HUES48 (cell line): ENCODE measurements around the gene TRAIP.

Experiments
- H3K27ac ChIP-seq: one replicate; pipeline ENCODE4 v1.7.0; 2013; ENCODE audit warnings: low read depth, low read length, inconsistent platforms
- H3K27me3 ChIP-seq: 2 replicates; pipeline ENCODE4 v1.6.1; 2013; ENCODE audit warnings: mild to moderate bottlenecking, low read length; ENCODE audit not compliant: control insufficient read depth, insufficient read depth
- H3K36me3 ChIP-seq: 2 replicates; pipeline ENCODE4 v1.6.1; 2013; ENCODE audit warnings: low read length; ENCODE audit not compliant: control insufficient read depth, insufficient read depth
- H3K4me1 ChIP-seq: 2 replicates; pipeline ENCODE4 v1.6.1; 2013; ENCODE audit warnings: mild to moderate bottlenecking, low read length; ENCODE audit not compliant: control insufficient read depth, insufficient read depth
- H3K4me3 ChIP-seq: 2 replicates; pipeline ENCODE4 v1.5.1; 2013; ENCODE audit warnings: mild to moderate bottlenecking, low read depth, low read length
- H3K9ac ChIP-seq: 2 replicates; pipeline ENCODE4 v1.6.1; 2013; ENCODE audit warnings: mild to moderate bottlenecking, low read depth, low read length, moderate library complexity
- H3K9me3 ChIP-seq: 2 replicates; pipeline ENCODE4 v1.6.1; 2013; ENCODE audit warnings: low read length; ENCODE audit not compliant: control insufficient read depth, insufficient read depth

The TRAIP gene

GRCh38 chr3:49872801-49873281, 16.5 kb upstream of the TRAIP start:
- H3K9ac ChIP-seq = no peak overlapping the region
- H3K27me3 ChIP-seq = peaks cover 12% of the 10 kb centered on the region; the same call in 1 of the 2 replicates
- no peak overlapping the region for H3K27ac ChIP-seq
- peaks cover 14% of the 10 kb centered on the region for H3K4me1 ChIP-seq
- H3K36me3 ChIP-seq = no peaks in the 10 kb centered on the region
- H3K4me3 ChIP-seq = no peak overlapping the region
- H3K9me3 ChIP-seq = no peaks in the 10 kb centered on the region

- no peak overlapping the region for H3K27ac ChIP-seq
- H3K36me3 ChIP-seq = no peaks in the 10 kb centered on the region
- peaks cover 12% of the 10 kb centered on the region; the same call in 1 of the 2 replicates for H3K27me3 ChIP-seq
These were observed 15.3 kb upstream of the TRAIP start for GRCh38 chr3:49871531-49872153.

GRCh38 chr3:49869525-49870126, 13.3 kb upstream of the TRAIP start, which contains the start of gene CAMKV:
Gene CAMKV, minus strand, starts transcription at chr3:49869906. Its CDS starts 7,518 bp downstream, at chr3:49862388.
- H3K4me3 ChIP-seq = peak within 1 kb of the TSS; percentile 75
- no peaks in the 10 kb centered on the region for H3K36me3 ChIP-seq
- peak within 1 kb of the TSS; percentile 5; the same call in 1 of the 2 replicates for H3K9ac ChIP-seq
- H3K27me3 ChIP-seq = peaks cover 12% of the 10 kb centered on the region; the same call in 1 of the 2 replicates
- H3K9me3 ChIP-seq = no peaks in the 10 kb centered on the region
- H3K27ac ChIP-seq = peak within 1 kb of the TSS; percentile 61
- H3K4me1 ChIP-seq = peaks cover 21% of the 10 kb centered on the region

More at GRCh38 chr3:49871531-49872153, 15.3 kb upstream of the TRAIP start:
- no peaks in the 10 kb centered on the region for H3K9me3 ChIP-seq
- H3K9ac ChIP-seq = no peak overlapping the region
- no peak overlapping the region for H3K4me3 ChIP-seq
- H3K4me1 ChIP-seq = peaks cover 20% of the 10 kb centered on the region

GRCh38 chr3:49868862-49869466, 12.6 kb upstream of the TRAIP start:
- Histone ChIP-seq H3K27me3 (peaks cover 12% of the 10 kb centered on the region; the same call in 1 of the 2 replicates), H3K4me3 (peak overlapping the region; percentile 75), H3K4me1 (peaks cover 23% of the 10 kb centered on the region), H3K9ac (peak overlapping the region; percentile 5; the same call in 1 of the 2 replicates), H3K36me3 (no peaks in the 10 kb centered on the region), H3K9me3 (no peaks in the 10 kb centered on the region), H3K27ac (peak overlapping the region; percentile 61)

GRCh38 chr3:49867871-49868321, 11.5 kb upstream of the TRAIP start:
- Histone ChIP-seq H3K36me3 (no peaks in the 10 kb centered on the region), H3K4me3 (peak overlapping the region; percentile 75), H3K9ac (no peak overlapping the region), H3K4me1 (peaks cover 23% of the 10 kb centered on the region), H3K27me3 (peaks cover 12% of the 10 kb centered on the region; the same call in 1 of the 2 replicates), H3K27ac (no peak overlapping the region), H3K9me3 (no peaks in the 10 kb centered on the region)

GRCh38 chr3:49867400-49867799, 11.0 kb upstream of the TRAIP start:
- Histone ChIP-seq H3K4me1 (peaks cover 23% of the 10 kb centered on the region), H3K36me3 (no peaks in the 10 kb centered on the region), H3K9me3 (no peaks in the 10 kb centered on the region), H3K4me3 (no peak overlapping the region), H3K9ac (no peak overlapping the region), H3K27ac (no peak overlapping the region), H3K27me3 (peaks cover 12% of the 10 kb centered on the region; the same call in 1 of the 2 replicates)

- H3K9me3 ChIP-seq = no peaks in the 10 kb centered on the region
- no peak overlapping the region for H3K9ac ChIP-seq
- H3K4me1 ChIP-seq = peaks cover 22% of the 10 kb centered on the region
- no peaks in the 10 kb centered on the region for H3K27me3 ChIP-seq
- no peak overlapping the region for H3K27ac ChIP-seq
- H3K4me3 ChIP-seq = no peak overlapping the region
- peaks cover 10% of the 10 kb centered on the region for H3K36me3 ChIP-seq
These were observed 8.9 kb upstream of the TRAIP start for GRCh38 chr3:49865198-49865784.

- H3K4me3 ChIP-seq = no peak overlapping the region
- no peak overlapping the region for H3K27ac ChIP-seq
- H3K9ac ChIP-seq = no peak overlapping the region
- peaks cover 18% of the 10 kb centered on the region for H3K4me1 ChIP-seq
- H3K27me3 ChIP-seq = no peaks in the 10 kb centered on the region
- peaks cover 18% of the 10 kb centered on the region for H3K36me3 ChIP-seq
- no peaks in the 10 kb centered on the region for H3K9me3 ChIP-seq
These were observed 8.1 kb upstream of the TRAIP start for GRCh38 chr3:49864505-49864904.

GRCh38 chr3:49859576-49860305, 3.4 kb upstream of the TRAIP start:
- peaks cover 7% of the 10 kb centered on the region; the same call in 1 of the 2 replicates for H3K4me1 ChIP-seq
- H3K27me3 ChIP-seq = no peaks in the 10 kb centered on the region
- no peaks in the 10 kb centered on the region for H3K9me3 ChIP-seq
- H3K9ac ChIP-seq = no peak overlapping the region
- H3K27ac ChIP-seq = no peak overlapping the region
- H3K36me3 ChIP-seq = peaks cover 30% of the 10 kb centered on the region
- no peak overlapping the region for H3K4me3 ChIP-seq

GRCh38 chr3:49855662-49856061, 702 bp downstream of the TRAIP start:
- no peaks in the 10 kb centered on the region for H3K27me3 ChIP-seq
- H3K36me3 ChIP-seq = peaks cover 23% of the 10 kb centered on the region
- peak overlapping the region; percentile 95 for H3K4me3 ChIP-seq
- H3K9me3 ChIP-seq = no peaks in the 10 kb centered on the region
- peaks cover 4% of the 10 kb centered on the region; the same call in 1 of the 2 replicates for H3K4me1 ChIP-seq
- H3K27ac ChIP-seq = no peak overlapping the region
- peak overlapping the region; percentile 74 for H3K9ac ChIP-seq
